ENCODE results near the gene HRH1.
"Not testable (repeated sequence)": the region's sequence is repeated elsewhere in the genome, so short reads cannot be mapped to it uniquely, and the experiment has no call there.

Gene HRH1

GRCh38 chr3:11143476-11143875 is 10.8 kb upstream of the HRH1 start:
- no peak for DNase-seq

DNA sequence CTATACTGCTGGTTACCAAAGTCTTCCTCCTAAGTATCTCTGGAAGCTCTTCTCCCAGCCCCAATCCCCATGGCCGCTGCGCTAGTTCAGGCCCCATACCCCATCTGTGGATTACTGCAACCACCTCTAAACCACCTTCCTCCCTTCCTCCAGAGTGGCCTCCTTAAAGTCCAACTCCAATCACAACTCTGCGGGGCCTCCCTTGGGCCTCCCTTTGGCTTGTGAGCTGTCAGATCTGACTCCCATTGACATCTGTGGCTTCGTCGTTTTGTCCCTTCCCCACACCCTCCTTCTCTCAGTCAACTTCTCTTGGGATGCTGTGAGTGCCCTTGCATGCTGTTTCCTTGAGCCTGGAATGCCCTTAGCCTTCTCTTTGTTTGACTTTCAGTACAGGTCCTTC is 9.3 kb upstream of the HRH1 start:
- DNase-seq = no peak

- DNase-seq = no peak
These were observed 8.4 kb upstream of the HRH1 start for GRCh38 chr3:11145888-11146287.

GRCh38 chr3:11146773-11147660 is 7.3 kb upstream of the HRH1 start:
- DNase-seq = no peak

- DNase-seq = no peak
These were observed 4.0 kb upstream of the HRH1 start for GRCh38 chr3:11150256-11150655.

DNA sequence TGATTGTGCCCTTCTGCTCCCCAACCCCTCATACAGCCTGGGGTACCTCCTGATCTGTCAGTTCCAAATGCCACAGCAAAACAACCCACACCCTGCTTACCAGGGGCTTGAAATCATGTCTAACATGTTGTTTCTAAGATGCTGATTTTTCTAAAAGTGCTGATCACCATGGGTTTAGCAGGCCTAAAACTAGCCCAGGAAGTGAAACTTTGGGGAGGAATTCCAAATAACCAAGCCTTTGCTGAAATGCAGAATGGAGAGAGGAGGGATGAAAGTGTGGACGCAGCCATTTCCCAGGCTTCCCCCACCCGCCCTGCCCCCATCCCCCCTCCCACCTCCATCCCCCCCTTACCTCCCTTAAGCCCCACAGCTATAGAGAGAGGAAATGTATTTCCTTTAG is 2.0 kb upstream of the HRH1 start:
- no peak for DNase-seq

DNA sequence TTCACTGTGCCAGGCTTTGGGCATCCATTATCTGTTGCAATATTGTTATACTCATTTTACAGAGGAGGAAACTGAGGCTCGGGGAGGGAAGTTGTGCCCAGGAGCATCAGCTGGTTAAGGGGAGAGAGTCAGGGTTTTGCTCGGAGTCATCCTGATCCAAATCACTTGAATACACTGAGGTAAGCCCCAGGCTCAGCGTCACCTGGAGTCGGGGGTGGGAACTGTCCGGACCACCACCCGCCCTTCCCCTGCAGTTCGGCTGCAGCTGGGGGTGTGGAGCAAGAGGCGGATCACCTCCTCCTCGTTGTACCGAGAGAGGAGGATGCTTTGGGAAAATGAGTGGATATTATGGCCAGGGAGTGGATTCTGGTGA is 646 bp downstream of the HRH1 start:
- no peak for DNase-seq

DNA sequence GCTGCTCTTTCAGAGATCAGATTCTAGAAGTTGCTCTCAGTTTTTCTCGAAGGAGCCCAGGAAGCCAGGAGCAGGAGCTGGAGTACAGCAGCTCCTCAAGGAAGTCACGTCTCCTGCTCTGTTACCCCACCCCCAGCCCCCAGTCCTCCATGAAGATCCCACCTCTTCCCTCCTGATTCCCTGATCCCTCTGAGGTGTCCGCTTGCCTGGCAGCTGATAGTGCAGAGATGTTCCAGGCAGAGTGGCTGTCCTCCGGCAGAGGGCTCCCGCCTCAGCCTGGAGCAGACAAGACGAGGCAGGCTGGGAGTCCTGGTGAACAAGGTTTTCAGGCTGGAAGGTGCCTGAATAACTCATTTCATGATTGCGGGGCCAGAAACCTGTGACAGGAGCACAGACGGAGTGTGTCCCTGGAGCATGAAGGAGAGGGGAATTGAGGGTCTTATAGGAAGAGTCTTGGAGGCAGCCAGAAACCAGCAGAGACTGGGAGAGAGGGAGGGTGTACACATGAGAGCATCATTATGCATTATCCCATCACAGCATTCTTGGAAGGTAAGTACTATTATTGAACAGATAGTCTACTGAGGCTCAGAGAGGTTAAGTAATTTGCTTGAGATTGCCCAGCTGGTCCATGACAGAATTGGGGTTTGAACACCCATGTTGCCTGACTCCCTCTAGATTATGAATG is 1.2 kb downstream of the HRH1 start:
- DNase-seq = peak; percentile 28

DNA sequence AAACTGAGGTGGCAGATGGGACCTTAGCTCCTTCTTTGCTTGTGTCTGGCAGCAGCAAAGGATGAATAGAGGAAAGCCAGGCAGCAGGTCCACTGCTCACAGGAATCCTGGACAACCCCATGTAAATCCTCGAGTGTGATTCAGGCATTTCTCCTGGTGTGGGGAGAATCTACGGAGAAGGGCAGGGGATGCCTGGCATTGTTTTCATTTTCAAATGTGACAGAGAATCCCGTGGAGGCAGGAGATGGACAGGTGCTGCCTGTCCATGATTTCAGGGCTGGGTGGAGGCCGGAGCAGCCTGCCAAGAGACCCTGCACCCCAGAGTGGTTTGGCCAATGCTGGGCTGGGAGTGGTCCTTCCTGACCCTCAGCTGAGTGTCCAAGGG is 1.7 kb downstream of the HRH1 start:
- no peak for DNase-seq

- DNase-seq = no peak
These were observed 3.1 kb downstream of the HRH1 start for GRCh38 chr3:11157421-11157820.

GRCh38 chr3:11159421-11159904 is 5.2 kb downstream of the HRH1 start:
- no peak for DNase-seq

DNA sequence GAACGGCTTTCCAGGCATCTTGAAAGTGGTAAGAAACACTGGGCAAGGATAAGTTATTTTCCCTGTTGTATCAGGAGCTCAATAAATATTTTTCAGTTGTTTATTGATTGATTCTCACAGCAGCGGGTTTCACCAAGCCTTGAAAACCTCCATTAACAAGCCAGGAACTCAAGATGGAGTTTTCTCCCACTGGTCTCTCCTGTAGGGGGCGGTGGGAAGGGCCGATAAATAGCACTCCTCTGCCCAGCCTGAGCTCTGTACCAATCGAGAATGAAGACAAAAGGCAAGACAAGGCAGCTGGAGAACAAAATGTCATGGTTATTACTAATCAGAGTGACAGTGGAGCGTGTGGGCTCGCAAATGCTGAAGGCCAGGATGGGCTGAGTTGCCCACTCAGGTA is 7.4 kb downstream of the HRH1 start:
- no peak for DNase-seq

DNA sequence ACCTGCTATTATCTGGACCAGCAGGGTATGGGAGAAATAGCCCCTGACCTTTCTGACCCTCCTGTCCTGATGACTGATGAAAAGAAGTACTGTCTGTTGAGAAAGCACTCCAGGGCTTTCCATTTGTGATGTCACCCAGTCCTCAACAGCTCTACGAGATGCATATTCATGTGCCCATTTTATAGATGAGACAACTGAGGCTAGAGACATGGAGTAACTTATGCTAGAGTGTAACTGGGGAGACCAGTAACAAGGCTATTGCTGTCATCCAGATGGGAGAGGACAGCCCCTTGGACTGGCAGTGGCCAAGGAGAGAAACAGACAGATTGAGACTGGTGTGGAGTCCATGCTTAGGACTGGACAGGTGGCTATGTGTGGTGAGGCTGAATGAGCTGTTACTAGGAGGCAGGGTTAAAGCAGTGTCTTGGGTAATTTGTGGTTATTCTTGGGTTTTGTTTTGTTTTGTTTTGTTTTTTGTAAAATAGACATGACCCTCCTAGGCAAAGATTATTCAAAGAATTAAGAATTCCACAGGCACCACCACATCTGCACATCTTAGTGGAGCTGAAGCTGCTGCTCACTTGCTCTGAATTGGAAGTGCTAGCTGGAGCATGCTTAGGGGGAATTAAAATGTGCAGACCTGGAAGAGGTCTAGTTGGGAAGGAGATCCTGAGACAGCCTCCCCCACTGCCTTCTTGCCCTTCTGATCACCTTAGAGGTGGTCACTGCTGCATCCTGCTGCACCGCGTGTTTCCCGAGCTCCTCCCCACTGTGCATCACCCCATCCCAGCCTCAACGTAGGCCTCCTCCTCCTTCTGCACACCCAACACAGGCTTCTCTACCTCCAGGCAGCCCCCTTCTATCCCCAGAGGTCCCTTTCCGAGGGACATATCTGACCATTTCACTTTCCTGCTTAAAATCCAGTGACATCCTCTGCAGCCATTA is 8.4 kb downstream of the HRH1 start:
- no peak for DNase-seq

GRCh38 chr3:11164607-11165006 is 10.3 kb downstream of the HRH1 start:
- no peak for DNase-seq

GRCh38 chr3:11165476-11165875 is 11.2 kb downstream of the HRH1 start:
- DNase-seq = no peak

GRCh38 chr3:11166807-11167400 is 12.6 kb downstream of the HRH1 start:
- not testable (repeated sequence) for DNase-seq

- no peak for DNase-seq
These were observed 13.3 kb downstream of the HRH1 start for GRCh38 chr3:11167590-11167989.

GRCh38 chr3:11168406-11168805 is 14.1 kb downstream of the HRH1 start:
- no peak for DNase-seq

DNA sequence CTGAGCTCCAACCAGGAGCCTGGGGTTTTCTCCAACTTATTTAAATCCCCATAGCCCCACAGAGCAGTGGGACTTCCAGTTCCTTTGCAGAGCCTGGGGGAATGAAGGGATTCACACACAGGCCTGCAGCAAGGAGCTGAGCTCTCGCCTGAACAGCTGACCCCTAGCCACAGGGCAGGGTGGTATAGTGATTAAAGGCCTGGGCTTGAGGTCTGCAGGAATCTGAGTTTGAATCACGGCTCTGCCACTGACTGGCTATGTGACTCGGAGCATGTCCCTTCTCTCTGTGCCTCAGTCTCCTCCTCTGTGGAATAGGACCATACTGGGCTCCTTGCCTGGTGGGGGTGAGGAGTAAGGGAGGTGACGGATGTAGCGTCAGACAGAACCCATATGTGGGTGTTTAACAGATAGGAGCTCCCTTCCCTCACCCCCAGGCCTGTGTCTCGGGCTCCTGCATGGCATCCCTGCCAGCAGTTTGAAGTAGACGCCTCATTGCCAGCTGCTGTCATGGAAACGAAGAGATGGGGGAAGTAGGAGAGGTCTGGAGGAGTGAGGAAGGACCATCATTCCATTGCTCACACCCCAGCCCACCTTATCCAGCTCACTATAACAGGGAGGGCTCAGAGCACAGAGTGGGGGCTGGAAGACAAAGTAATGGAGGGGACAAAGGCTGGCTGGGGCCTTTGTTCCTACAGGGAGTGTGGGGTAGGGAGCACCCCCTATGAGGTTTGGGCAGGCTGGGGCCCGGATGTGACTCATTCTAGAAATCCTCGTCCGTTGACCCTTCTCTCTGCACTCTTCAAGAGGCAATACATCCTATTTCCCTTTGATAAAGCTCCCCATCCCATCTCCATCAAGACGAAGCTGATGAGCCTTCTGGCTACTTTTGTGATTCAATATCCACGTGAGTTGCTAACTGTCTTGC is 14.8 kb downstream of the HRH1 start:
- no peak for DNase-seq

- no peak for DNase-seq
These were observed 15.9 kb downstream of the HRH1 start for GRCh38 chr3:11170052-11170770.

All from NCI-H1092 (cell line).